HEK293T (cell line): Measurements from ENCODE around the gene AMIGO3.

Experiments used
- BHLHE40 ChIP-seq: fragments of 450-650 bp; IDR thresholded peaks from 2 replicates; pipeline ENCODE4 v1.6.1; 2016; ENCODE audit warnings: mild to moderate bottlenecking, moderate library complexity, borderline replicate concordance
- CTBP1 ChIP-seq: fragments of 450-650 bp; IDR thresholded peaks from 2 replicates; pipeline ENCODE4 v1.6.1; 2016; ENCODE audit warnings: borderline replicate concordance
- NFRKB ChIP-seq: fragments of 450-650 bp; IDR thresholded peaks from 2 replicates; pipeline ENCODE4 v1.6.1; 2016; ENCODE audit warnings: mild to moderate bottlenecking, moderate library complexity
- SP1 ChIP-seq: fragments of 450-650 bp; IDR thresholded peaks from 2 replicates; pipeline ENCODE4 v1.6.1; 2017
- SUZ12 ChIP-seq: fragments of 450-650 bp; IDR thresholded peaks from 2 replicates; pipeline ENCODE4 v1.6.1; 2016; ENCODE audit warnings: mild to moderate bottlenecking
- TARDBP ChIP-seq: fragments of 450-650 bp; IDR thresholded peaks from 2 replicates; pipeline ENCODE4 v1.6.1; 2016

- TF ChIP-seq BHLHE40 (no peak), TARDBP (no peak), NFRKB (no peak), SUZ12 (no peak), CTBP1 (no peak), SP1 (no peak)
Measured at GRCh38 chr3:49700453-49701128, 18.9 kb downstream of the AMIGO3 start.
